WI38 (cell line): ENCODE measurements around the gene FBXO45.

ENCODE experiments used
- H3K4me3 ChIP-seq: 2 replicates; pipeline ENCODE4 v1.5.1; 2011; ENCODE audit warnings: low read depth, mild to moderate bottlenecking, control low read depth, low read length
- CTCF ChIP-seq: IDR thresholded peaks from 2 replicates; pipeline ENCODE4 v1.5.1; 2012; ENCODE audit warnings: low read depth, mild to moderate bottlenecking, control low read depth, low read length

Gene FBXO45

DNA sequence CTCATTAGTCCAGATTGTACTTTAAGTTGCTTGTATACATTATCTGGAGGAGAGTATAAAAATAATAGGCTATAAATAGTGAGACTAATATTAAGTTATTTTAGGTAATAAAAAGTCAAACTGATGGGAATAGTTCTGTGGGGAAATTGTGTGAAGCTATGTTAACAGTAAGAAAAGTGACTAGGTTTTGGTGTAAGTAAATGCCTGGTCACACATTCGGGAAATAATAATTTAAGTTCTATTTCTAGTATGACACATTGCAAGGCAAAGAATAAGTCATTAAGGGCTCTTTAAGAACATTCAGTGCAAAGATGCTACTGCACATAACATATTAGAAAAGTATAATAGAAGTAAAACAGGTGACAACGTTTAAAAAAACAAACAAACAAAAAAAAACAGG lies 52.2 kb downstream of the FBXO45 start:
- no peak overlapping the region for H3K4me3 ChIP-seq
- no peak for TF ChIP-seq CTCF

DNA sequence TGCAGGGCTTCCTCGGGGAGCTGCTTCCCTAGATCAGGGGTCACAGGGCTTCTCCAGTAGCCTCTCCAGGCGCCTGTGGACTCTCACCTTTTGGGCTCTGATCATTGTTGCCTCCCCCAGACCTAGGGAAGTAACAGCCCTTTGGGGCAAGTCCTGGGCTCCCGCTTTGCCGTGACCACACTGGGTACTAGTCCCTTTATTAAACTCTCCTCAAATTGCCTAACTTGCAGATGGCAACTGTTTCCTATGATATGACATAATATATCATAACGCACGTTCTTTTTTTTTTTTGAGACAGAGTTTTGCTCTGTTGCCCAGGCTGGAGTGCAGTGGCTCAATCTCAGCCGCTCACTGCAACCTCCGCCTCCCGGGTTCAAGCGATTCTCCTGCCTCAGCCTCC lies 53.2 kb downstream of the FBXO45 start:
- H3K4me3 ChIP-seq = no peak overlapping the region
- TF ChIP-seq CTCF = no peak

DNA sequence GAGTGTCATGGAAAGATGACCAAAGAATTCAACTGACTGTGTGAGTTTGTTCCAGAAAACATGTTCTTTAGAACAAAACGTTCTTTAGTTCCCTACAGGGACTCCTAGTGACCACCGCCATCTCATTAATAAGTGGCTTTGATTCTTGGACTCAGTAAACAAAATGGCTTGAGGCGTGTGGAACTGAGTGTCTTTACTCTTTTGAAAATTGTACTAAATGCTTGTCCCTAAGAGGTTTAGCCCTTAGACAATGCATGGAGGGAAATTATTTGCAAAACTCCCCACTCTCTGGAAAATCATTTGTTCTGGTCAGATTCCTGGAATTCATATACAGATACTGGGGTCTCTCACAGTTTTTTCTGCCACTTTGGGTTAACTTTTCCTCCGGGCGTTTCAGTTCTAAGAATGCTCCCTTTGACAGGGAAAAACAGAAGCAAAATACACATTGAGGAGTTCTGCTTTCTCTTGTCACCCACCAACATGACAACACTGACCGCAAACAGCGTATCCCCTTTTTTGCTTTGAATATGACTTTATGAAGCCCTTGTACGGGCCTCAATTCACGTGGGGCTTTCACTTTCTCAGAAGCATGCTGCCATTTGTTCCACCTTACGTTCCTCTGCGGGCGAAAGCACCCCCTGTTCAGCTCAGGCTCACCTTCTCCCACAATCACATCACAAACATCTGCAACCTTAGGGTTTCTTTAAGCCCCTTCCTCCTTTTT lies 55.8 kb downstream of the FBXO45 start:
- TF ChIP-seq CTCF = no peak
- no peak overlapping the region for H3K4me3 ChIP-seq

DNA sequence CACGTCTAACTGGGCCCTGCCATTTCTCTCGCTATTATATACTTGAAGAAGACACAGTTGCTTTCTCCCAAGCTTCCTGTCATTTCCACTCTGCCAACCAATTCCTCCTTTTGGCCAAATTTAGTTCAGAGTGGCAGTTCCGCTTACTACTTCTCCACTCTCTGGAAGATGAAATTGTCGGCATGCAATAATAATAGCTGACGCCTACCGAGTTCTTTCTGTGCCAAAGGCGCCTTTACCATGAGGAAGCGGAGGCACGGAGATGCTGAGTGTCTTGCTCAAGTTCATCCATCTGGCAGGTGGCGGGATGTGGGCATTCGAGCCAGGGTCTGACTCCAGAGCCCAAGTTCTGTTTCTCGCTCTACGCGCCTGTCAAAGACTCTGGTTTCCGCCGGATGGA lies 56.4 kb downstream of the FBXO45 start:
- no peak for TF ChIP-seq CTCF
- no peak overlapping the region for H3K4me3 ChIP-seq

GRCh38 chr3:196625331-196625730 lies 56.9 kb downstream of the FBXO45 start:
- H3K4me3 ChIP-seq = no peak overlapping the region
- TF ChIP-seq CTCF = no peak

DNA sequence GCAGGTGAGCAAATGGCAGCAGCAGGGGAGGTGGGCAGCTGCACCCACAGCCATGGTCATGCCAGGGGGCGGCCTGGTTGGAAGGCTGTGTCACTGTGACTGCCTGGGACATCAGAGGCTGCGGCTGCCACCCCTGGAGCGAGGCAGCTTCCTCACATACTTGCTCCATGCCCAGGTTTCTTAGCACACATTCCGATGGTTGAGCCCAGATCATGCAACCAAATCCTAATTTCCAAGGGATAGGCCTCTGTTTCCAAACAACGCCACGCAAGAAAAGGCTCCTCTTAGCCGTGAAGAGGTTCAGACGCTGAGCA lies 59.4 kb downstream of the FBXO45 start:
- no peak for TF ChIP-seq CTCF
- H3K4me3 ChIP-seq = no peak overlapping the region

DNA sequence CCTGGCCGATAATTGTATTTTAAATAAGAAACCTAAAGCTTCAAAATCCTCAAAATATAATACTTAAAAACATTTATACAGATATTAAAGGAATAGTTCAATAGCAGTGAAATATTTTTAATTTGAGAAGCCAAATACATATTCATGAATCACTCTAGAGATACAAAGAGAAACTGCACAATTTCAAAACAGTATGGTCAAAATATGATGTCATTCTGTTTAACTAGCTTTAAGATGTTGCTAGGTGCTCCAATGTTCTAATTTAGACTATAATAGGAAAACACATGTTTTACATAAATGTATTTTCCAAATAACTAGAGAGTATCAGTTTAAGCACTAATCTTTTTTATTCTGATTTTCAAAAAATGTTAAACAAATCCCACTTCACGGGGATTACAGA lies 60.8 kb downstream of the FBXO45 start:
- H3K4me3 ChIP-seq = no peak overlapping the region
- TF ChIP-seq CTCF = no peak
